ENCODE results near the gene TOM1L2. TPM values are rescaled to one million over a fixed set of nuclear protein-coding genes. Genes with fewer than 3 reads are reported as not detected.

TOM1L2 gene
- total RNA-seq, 1 experiment from 2014 or later = 24.1 TPM

GRCh38 chr17:17993852-17994251, 21.7 kb upstream of the TOM1L2 start (continued):
- TF ChIP-seq TCF7L2 (IDR thresholded peaks at IDR 0.05; ENCODE audit: borderline replicate concordance, extremely low read depth, insufficient read depth, insufficient read length) (no peak), POLR2A (IDR thresholded peaks at IDR 0.05; ENCODE audit: borderline replicate concordance, extremely low read depth, insufficient read depth, insufficient read length) (no peak), EZH2 (IDR thresholded peaks at IDR 0.05) (no peak), POLR2AphosphoS5 (IDR thresholded peaks at IDR 0.05; ENCODE audit: low read depth, low read length) (no peak), EZH2phosphoT487 (IDR thresholded peaks at IDR 0.05; ENCODE audit: borderline replicate concordance) (no peak), SP1 (IDR thresholded peaks at IDR 0.05; ENCODE audit: low read depth) (no peak)
- TF ChIP-seq, protein P1, sequence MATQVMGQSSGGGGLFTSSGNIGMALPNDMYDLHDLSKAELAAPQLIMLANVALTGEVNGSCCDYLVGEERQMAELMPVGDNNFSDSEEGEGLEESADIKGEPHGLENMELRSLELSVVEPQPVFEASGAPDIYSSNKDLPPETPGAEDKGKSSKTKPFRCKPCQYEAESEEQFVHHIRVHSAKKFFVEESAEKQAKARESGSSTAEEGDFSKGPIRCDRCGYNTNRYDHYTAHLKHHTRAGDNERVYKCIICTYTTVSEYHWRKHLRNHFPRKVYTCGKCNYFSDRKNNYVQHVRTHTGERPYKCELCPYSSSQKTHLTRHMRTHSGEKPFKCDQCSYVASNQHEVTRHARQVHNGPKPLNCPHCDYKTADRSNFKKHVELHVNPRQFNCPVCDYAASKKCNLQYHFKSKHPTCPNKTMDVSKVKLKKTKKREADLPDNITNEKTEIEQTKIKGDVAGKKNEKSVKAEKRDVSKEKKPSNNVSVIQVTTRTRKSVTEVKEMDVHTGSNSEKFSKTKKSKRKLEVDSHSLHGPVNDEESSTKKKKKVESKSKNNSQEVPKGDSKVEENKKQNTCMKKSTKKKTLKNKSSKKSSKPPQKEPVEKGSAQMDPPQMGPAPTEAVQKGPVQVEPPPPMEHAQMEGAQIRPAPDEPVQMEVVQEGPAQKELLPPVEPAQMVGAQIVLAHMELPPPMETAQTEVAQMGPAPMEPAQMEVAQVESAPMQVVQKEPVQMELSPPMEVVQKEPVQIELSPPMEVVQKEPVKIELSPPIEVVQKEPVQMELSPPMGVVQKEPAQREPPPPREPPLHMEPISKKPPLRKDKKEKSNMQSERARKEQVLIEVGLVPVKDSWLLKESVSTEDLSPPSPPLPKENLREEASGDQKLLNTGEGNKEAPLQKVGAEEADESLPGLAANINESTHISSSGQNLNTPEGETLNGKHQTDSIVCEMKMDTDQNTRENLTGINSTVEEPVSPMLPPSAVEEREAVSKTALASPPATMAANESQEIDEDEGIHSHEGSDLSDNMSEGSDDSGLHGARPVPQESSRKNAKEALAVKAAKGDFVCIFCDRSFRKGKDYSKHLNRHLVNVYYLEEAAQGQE (IDR thresholded peaks at IDR 0.05; ENCODE audit: low read depth) = no peak

DNA sequence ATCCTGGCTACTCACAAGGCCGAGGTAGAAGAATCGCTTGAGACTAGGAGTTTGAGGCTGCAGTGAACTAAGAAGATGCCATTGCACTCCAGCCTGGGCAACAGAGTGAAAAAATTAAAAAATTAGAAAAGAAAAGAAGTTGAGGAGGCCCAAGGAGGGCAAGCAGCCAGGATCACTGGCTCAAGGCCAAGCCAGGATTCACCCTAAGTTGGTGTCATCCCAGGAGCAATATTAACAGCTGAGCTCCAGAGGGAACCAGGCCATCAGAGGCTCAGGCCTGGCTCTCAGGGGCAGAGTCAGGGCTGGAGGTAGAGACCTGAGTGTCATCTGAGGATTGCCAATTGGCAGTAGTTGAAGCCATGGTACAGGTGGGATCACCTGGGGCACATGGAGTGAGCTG, 21.2 kb upstream of the TOM1L2 start:
- Histone ChIP-seq H3K9me3 (ENCODE audit: control insufficient read depth in 1 of 2, insufficient read depth in 1 of 2, low read depth in 1 of 2, low read length in 2 of 2) (no peaks in the 10 kb centered on the region), H3K4me2 (ENCODE audit: low read length) (no peak overlapping the region), H3K79me2 (ENCODE audit: insufficient read depth, low read length) (no peaks in the 10 kb centered on the region), H3K9ac (ENCODE audit: low read length) (no peak overlapping the region), H3K9me2 (ENCODE audit: insufficient read depth) (no peaks in the 10 kb centered on the region), H2AFZ (ENCODE audit: low read depth, low read length, poor library complexity, severe bottlenecking) (no peak overlapping the region), H4K20me1 (ENCODE audit: insufficient read depth) (no peaks in the 10 kb centered on the region), H3K27ac (ENCODE audit: low read depth, low read length) (no peak overlapping the region), H3K27me3 (ENCODE audit: insufficient read depth, low read length) (no peaks in the 10 kb centered on the region), H3K36me3 (ENCODE audit: control insufficient read depth in 1 of 2, insufficient read depth in 2 of 2, low read length in 2 of 2) (no peaks in the 10 kb centered on the region), H3K4me1 (ENCODE audit: control insufficient read depth in 1 of 2, insufficient read depth in 2 of 2, low read length in 2 of 2) (peaks cover 18 to 34% of the 10 kb centered on the region in 2 experiments), H3K4me3 (replicated peaks in 1 of 2; ENCODE audit: low read depth in 1 of 2, low read length in 2 of 2) (no peak overlapping the region)
- RAD21 ChIA-PET (ENCODE audit: low non-redundant PET in 1 of 2, low total read pairs in 2 of 2, uncharacterized antibody in 2 of 2, unreplicated experiment in 2 of 2) = no interaction called here
- CTCF ChIA-PET = no interaction called here
- no peak for DNase-seq (ENCODE audit: low read depth, low spot score)
- ATAC-seq = no peak
- intact Hi-C loops (cut with micrococcal nuclease) = loop anchor here (5.0 kb wide), 1 partner anchor 44 kb away; the partner anchor contains the start of genes ATPAF2 and GID4
- no TSS peak for BruUV-seq (replicated peaks)
- POLR2A ChIA-PET = no interaction called here
- no peak for TF ChIP-seq ATF3 (IDR thresholded peaks at IDR 0.05)
- TF ChIP-seq EZH2phosphoT487 (IDR thresholded peaks at IDR 0.05; ENCODE audit: borderline replicate concordance) = no peak
- TF ChIP-seq YY1 (IDR thresholded peaks at IDR 0.05; ENCODE audit: extremely low read depth, insufficient replicate concordance, low read depth, low read length) = no peak
- TF ChIP-seq, protein P2, sequence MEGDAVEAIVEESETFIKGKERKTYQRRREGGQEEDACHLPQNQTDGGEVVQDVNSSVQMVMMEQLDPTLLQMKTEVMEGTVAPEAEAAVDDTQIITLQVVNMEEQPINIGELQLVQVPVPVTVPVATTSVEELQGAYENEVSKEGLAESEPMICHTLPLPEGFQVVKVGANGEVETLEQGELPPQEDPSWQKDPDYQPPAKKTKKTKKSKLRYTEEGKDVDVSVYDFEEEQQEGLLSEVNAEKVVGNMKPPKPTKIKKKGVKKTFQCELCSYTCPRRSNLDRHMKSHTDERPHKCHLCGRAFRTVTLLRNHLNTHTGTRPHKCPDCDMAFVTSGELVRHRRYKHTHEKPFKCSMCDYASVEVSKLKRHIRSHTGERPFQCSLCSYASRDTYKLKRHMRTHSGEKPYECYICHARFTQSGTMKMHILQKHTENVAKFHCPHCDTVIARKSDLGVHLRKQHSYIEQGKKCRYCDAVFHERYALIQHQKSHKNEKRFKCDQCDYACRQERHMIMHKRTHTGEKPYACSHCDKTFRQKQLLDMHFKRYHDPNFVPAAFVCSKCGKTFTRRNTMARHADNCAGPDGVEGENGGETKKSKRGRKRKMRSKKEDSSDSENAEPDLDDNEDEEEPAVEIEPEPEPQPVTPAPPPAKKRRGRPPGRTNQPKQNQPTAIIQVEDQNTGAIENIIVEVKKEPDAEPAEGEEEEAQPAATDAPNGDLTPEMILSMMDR (IDR thresholded peaks at IDR 0.05 in 2 of 3, conservative IDR thresholded peaks at IDR 0.05 in 1 of 3; ENCODE audit: borderline replicate concordance in 1 of 3, insufficient read depth in 1 of 3, low read depth in 2 of 3, low read length in 2 of 3) = no peak
- TF ChIP-seq EGR1 (IDR thresholded peaks at IDR 0.05; ENCODE audit: low read depth) = no peak
- no peak for TF ChIP-seq POLR2AphosphoS5 (IDR thresholded peaks at IDR 0.05; ENCODE audit: low read depth, low read length)
- no peak for TF ChIP-seq TCF7L2 (IDR thresholded peaks at IDR 0.05; ENCODE audit: borderline replicate concordance, extremely low read depth, insufficient read depth, insufficient read length)
- TF ChIP-seq POLR2A (IDR thresholded peaks at IDR 0.05; ENCODE audit: borderline replicate concordance, extremely low read depth, insufficient read depth, insufficient read length) = no peak
- no peak for TF ChIP-seq EZH2 (IDR thresholded peaks at IDR 0.05)
- no peak for TF ChIP-seq ZFX (IDR thresholded peaks at IDR 0.05)
- TF ChIP-seq CEBPB (IDR thresholded peaks at IDR 0.05; ENCODE audit: low read depth) = no peak
- no peak for TF ChIP-seq CBX3 (IDR thresholded peaks at IDR 0.05; ENCODE audit: low read depth)
- TF ChIP-seq SP1 (IDR thresholded peaks at IDR 0.05; ENCODE audit: low read depth) = no peak
- TF ChIP-seq, protein P3, sequence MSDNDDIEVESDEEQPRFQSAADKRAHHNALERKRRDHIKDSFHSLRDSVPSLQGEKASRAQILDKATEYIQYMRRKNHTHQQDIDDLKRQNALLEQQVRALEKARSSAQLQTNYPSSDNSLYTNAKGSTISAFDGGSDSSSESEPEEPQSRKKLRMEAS (IDR thresholded peaks at IDR 0.05) = no peak
- no peak for TF ChIP-seq ZNF274 (IDR thresholded peaks at IDR 0.05; ENCODE audit: low read depth, low read length)
